AG04449 (cell line): ENCODE measurements around the gene HEMGN.

Experiments used
- CTCF ChIA-PET: fragments of 350-600 bp; formaldehyde crosslinking; extraction: SDS; loops from one replicate; lab custom pipeline; 2021; ENCODE audit warnings: antibody characterized with exemption; lab: Yijun Ruan, JAX
- POLR2A ChIA-PET: fragments of 400-600, 350-600 bp; formaldehyde crosslinking; extraction: SDS; loops from one replicate; lab custom pipeline; 2020; ENCODE audit warnings: antibody characterized with exemption, inconsistent platforms; lab: Yijun Ruan, JAX
- DNase-seq: peaks from one replicate; pipeline ENCODE4 v3.0.0-alpha.2; 2010; ENCODE audit warnings: low read depth, low spot score
- H3K4me3 ChIP-seq: 2 replicates; pipeline ENCODE4 v1.5.1; 2011; ENCODE audit warnings: low read depth, mild to moderate bottlenecking, control low read depth, low read length
- TF ChIP-seq, protein P1 (sequence below): IDR thresholded peaks from one replicate; pipeline ENCODE4 v1.5.1; 2011; ENCODE audit warnings: mild to moderate bottlenecking, moderate library complexity, low read length, control low read depth, inconsistent platforms; ENCODE audit not compliant: insufficient read depth; ENCODE audit errors: missing control alignments

The HEMGN gene

GRCh38 chr9:97943308-97943855, 5.4 kb upstream of the HEMGN start:
- DNase-seq: no peak
- TF ChIP-seq, protein P1, sequence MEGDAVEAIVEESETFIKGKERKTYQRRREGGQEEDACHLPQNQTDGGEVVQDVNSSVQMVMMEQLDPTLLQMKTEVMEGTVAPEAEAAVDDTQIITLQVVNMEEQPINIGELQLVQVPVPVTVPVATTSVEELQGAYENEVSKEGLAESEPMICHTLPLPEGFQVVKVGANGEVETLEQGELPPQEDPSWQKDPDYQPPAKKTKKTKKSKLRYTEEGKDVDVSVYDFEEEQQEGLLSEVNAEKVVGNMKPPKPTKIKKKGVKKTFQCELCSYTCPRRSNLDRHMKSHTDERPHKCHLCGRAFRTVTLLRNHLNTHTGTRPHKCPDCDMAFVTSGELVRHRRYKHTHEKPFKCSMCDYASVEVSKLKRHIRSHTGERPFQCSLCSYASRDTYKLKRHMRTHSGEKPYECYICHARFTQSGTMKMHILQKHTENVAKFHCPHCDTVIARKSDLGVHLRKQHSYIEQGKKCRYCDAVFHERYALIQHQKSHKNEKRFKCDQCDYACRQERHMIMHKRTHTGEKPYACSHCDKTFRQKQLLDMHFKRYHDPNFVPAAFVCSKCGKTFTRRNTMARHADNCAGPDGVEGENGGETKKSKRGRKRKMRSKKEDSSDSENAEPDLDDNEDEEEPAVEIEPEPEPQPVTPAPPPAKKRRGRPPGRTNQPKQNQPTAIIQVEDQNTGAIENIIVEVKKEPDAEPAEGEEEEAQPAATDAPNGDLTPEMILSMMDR: no peak
- ChIA-PET POLR2A (no interaction called here), CTCF (interaction anchor here (0.9 to 4.1 kb wide), 2 partner anchors 20 to 42 kb away, joined by 3 to 28 read pairs; partner anchors contain the start of gene TRMO)
- no peak overlapping the region for H3K4me3 ChIP-seq

DNA sequence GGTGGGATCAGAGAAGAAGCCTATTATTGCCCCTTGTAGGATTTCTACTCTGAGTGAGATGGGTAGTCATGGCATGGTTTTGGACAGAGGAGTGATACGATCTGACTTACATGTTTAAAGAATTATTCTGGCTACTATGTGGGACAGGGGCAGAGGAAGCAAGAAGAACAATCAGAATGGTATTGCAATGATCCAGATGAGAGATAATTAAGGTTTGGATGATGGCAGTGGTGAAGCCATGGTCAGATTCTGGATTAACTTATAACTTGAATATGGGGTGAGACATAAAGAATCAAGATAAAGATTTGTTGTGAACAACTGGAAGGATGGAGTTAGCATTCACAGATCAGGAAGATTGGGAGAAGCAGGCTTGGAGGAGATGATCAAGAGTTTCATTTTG, 3.4 kb upstream of the HEMGN start:
- DNase-seq: no peak
- H3K4me3 ChIP-seq: no peak overlapping the region
- ChIA-PET POLR2A (no interaction called here), CTCF (interaction anchor here (4.1 kb wide), 1 partner anchor 18 kb away, joined by 28 read pairs; the partner anchor contains the start of gene TRMO)
- TF ChIP-seq, protein P1: no peak

DNA sequence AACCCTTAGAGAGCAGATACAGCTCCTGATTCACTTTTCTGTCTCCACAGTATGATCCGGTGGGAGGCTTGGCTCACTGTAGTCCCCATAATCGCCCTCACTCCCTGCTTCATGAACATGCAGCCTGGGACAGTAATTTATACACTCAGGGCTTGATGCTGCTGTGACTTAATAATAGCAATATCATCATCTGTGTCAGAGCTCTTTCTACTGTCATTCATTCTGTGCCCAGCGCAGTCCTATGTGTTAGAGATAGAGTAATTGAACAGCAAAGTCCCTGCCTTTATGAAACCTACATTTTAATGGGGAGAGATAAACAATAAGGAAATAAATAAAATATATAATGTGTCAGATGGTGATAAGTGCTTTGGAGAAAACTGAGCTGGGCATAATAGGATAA, 2.8 kb upstream of the HEMGN start:
- no peak for DNase-seq
- ChIA-PET POLR2A (no interaction called here), CTCF (interaction anchor here (0.7 to 1.1 kb wide), 3 partner anchors 14 to 17 kb away, joined by 3 to 7 read pairs (median 3); no protein-coding TSS in a partner anchor)
- no peak overlapping the region for H3K4me3 ChIP-seq
- TF ChIP-seq, protein P1: no peak

DNA sequence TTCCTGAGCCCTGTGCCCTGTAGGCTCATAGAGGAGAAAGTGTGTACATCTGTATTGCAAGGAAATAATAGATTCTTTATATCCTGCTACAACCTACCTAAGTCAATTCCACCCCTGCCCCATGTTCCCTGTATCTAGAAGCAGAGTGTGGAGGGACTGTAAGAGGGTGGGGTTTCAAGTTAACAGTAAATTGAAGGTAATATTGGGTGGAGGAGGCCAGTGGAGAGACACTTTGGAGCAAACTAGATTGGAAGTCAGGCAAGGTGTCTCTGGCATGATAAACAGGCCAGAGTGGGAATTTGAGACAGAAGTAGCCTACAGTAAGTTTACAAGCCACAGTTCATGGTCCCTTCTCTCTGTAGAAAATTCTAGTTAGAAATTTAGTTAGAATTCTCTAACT, 2.3 kb upstream of the HEMGN start:
- DNase-seq: no peak
- CTCF ChIA-PET: interaction anchor here (0.7 to 1.1 kb wide), 3 partner anchors 14 to 16 kb away, joined by 3 to 7 read pairs (median 3); no protein-coding TSS in a partner anchor
- TF ChIP-seq, protein P1: no peak
- POLR2A ChIA-PET: no interaction called here
- H3K4me3 ChIP-seq: no peak overlapping the region

- H3K4me3 ChIP-seq: no peak overlapping the region
- TF ChIP-seq, protein P1: no peak
- CTCF ChIA-PET: interaction anchor here (4.0 kb wide), 1 partner anchor 13 kb away, joined by 38 read pairs; the partner anchor contains the start of gene TRMO
- POLR2A ChIA-PET: no interaction called here
- DNase-seq: no peak
Observed at GRCh38 chr9:97936998-97937397, 974 bp downstream of the HEMGN start.

GRCh38 chr9:97935276-97935675, 2.7 kb downstream of the HEMGN start:
- ChIA-PET POLR2A (no interaction called here), CTCF (interaction anchor here (1.1 to 4.0 kb wide), 2 partner anchors 10 to 12 kb away, joined by 4 to 38 read pairs; partner anchors contain the start of gene TRMO)
- no peak for DNase-seq
- TF ChIP-seq, protein P1: no peak
- H3K4me3 ChIP-seq: no peak overlapping the region
